H1 (cell line): ENCODE results near the gene OTUD3. TPM values are rescaled to one million over a fixed set of nuclear protein-coding genes. Genes with fewer than 3 reads are reported as not detected.

Experiments
- CTCF ChIA-PET: fragments of 300-600 bp; sonication (Branson Sonifier 250); formaldehyde crosslinking; loops from one replicate; lab custom pipeline; 2021; ENCODE audit not compliant: partially characterized antibody; lab: Charles Lee
- POLR2A ChIA-PET: fragments of 300-600 bp; sonication (Branson Sonifier 250); formaldehyde crosslinking; loops from one replicate; lab custom pipeline; 2021; ENCODE audit warnings: inconsistent platforms; ENCODE audit not compliant: partially characterized antibody; lab: Charles Lee
- DNase-seq, 2 experiments: peaks; one replicate each; pipeline versions ENCODE4 v3.0.0 to v3.0.0-alpha.2; 2010 to 2022; ENCODE audit warnings: low spot score in 2 of 2, low read depth in 1 of 2, mixed read lengths in 1 of 2
- FAIRE-seq: peaks from 2 replicates; lab custom pipeline; 2011; peaks lifted over from hg19 to GRCh38; lab: Jason Lieb, UNC
- H2AFZ ChIP-seq: 2 replicates; pipeline ENCODE4 v1.8.1; 2012; ENCODE audit warnings: low read length, inconsistent platforms
- H2AK5ac ChIP-seq: 2 replicates; pipeline ENCODE4 v1.6.1; 2013; ENCODE audit warnings: low read depth, low read length
- H2BK120ac ChIP-seq: replicated peaks from 2 replicates; pipeline ENCODE3; 2013; ENCODE audit warnings: low read depth, low read length, inconsistent platforms
- H2BK12ac ChIP-seq: 2 replicates; pipeline ENCODE4 v1.6.1; 2013; ENCODE audit warnings: low read depth, low read length
- H2BK15ac ChIP-seq: 2 replicates; pipeline ENCODE4 v1.6.1; 2013; ENCODE audit warnings: low read length
- H2BK20ac ChIP-seq: 2 replicates; pipeline ENCODE4 v1.6.1; 2013; ENCODE audit warnings: low read length
- H2BK5ac ChIP-seq: 2 replicates; pipeline ENCODE4 v1.6.1; 2013; ENCODE audit warnings: low read depth, low read length
- H3K14ac ChIP-seq: 2 replicates; pipeline ENCODE4 v1.6.1; 2013; ENCODE audit warnings: inconsistent platforms; ENCODE audit not compliant: insufficient read length
- H3K18ac ChIP-seq: 2 replicates; pipeline ENCODE4 v1.6.1; 2013; ENCODE audit warnings: low read length; ENCODE audit errors: extremely low read depth
- H3K23ac ChIP-seq: 2 replicates; pipeline ENCODE4 v1.6.1; 2013; ENCODE audit warnings: inconsistent platforms; ENCODE audit not compliant: insufficient read length
- H3K23me2 ChIP-seq: 2 replicates; pipeline ENCODE4 v1.6.1; 2013; ENCODE audit warnings: low read depth, low read length
- H3K27ac ChIP-seq: 2 replicates; pipeline ENCODE4 v1.6.1; 2011; ENCODE audit warnings: low read depth, low read length, inconsistent platforms
- H3K27me3 ChIP-seq, 4 experiments: replicated peaks in 1 of 4; 1 replicate in 1 of 4; 2 replicates in 3 of 4; pipeline versions ENCODE4 v1.6.1 to v1.8.1; 2011 to 2013; ENCODE audit warnings: low read length in 3 of 4, mild to moderate bottlenecking in 3 of 4, inconsistent platforms in 2 of 4, mixed read lengths in 2 of 4, moderate library complexity in 1 of 4; ENCODE audit not compliant: control insufficient read depth in 3 of 4, insufficient read depth in 3 of 4; ENCODE audit errors: extremely low read depth in 1 of 4
- H3K36me3 ChIP-seq, 4 experiments: 2 replicates each; pipeline versions ENCODE4 v1.6.1 to v1.8.1; 2011 to 2013; ENCODE audit warnings: mild to moderate bottlenecking in 4 of 4, low read length in 3 of 4, moderate library complexity in 2 of 4, control low read depth in 1 of 4, inconsistent platforms in 1 of 4; ENCODE audit not compliant: insufficient read depth in 4 of 4, control insufficient read depth in 2 of 4
- H3K4ac ChIP-seq: replicated peaks from 2 replicates; pipeline ENCODE3; 2013; ENCODE audit warnings: low read length, low read depth, mixed read lengths, inconsistent platforms; ENCODE audit not compliant: insufficient read length
- H3K4me1 ChIP-seq, 4 experiments: replicated peaks in 1 of 4; 1 replicate in 1 of 4; 2 replicates in 3 of 4; pipeline versions ENCODE4 v1.6.1 to v1.8.1; 2011 to 2013; ENCODE audit warnings: low read length in 3 of 4, inconsistent platforms in 2 of 4, mixed read lengths in 1 of 4; ENCODE audit not compliant: insufficient read depth in 4 of 4, control insufficient read depth in 3 of 4
- H3K4me2 ChIP-seq, 2 experiments: 2 replicates each; pipeline versions ENCODE4 v1.6.1 to v1.8.1; 2011 to 2013; ENCODE audit warnings: low read depth in 2 of 2, low read length in 2 of 2, control low read depth in 1 of 2, inconsistent platforms in 1 of 2, mild to moderate bottlenecking in 1 of 2; ENCODE audit not compliant: insufficient read depth in 1 of 2
- H3K4me3 ChIP-seq, 4 experiments: fragments of 200-600, 300-600 bp in 1 of 4; sonication (generic), shearing (Covaris generic), sonication (Bioruptor Twin) in 1 of 4; 2 replicates each; pipeline versions ENCODE4 v1.5.1 to v1.8.1; 2011 to 2016; ENCODE audit warnings: low read length in 4 of 4, low read depth in 3 of 4, control low read depth in 2 of 4, inconsistent platforms in 2 of 4, mild to moderate bottlenecking in 2 of 4, mixed read lengths in 1 of 4, moderate library complexity in 1 of 4; ENCODE audit not compliant: insufficient read depth in 2 of 4; ENCODE audit errors: extremely low read depth in 1 of 4
- H3K56ac ChIP-seq: replicated peaks from 2 replicates; pipeline ENCODE3; 2013; ENCODE audit warnings: low read depth, mild to moderate bottlenecking, mixed read lengths, low read length, inconsistent platforms; ENCODE audit not compliant: insufficient read length
- H3K79me1 ChIP-seq: 2 replicates; pipeline ENCODE4 v1.6.1; 2013; ENCODE audit warnings: low read depth, low read length, control low read depth
- H3K79me2 ChIP-seq, 2 experiments: 2 replicates each; pipeline versions ENCODE4 v1.6.1 to v1.8.1; 2012 to 2013; ENCODE audit warnings: low read length in 2 of 2, mild to moderate bottlenecking in 2 of 2, inconsistent platforms in 1 of 2; ENCODE audit not compliant: insufficient read depth in 2 of 2, control insufficient read depth in 1 of 2
- H3K9ac ChIP-seq, 4 experiments: replicated peaks in 1 of 4; 1 replicate in 1 of 4; 2 replicates in 3 of 4; pipeline versions ENCODE4 v1.6.1 to v1.8.1; 2011 to 2013; ENCODE audit warnings: low read depth in 3 of 4, low read length in 3 of 4, control low read depth in 2 of 4, mild to moderate bottlenecking in 2 of 4, moderate library complexity in 2 of 4, inconsistent platforms in 1 of 4; ENCODE audit errors: extremely low read depth in 1 of 4
- H3K9me3 ChIP-seq, 2 experiments: 2 replicates each; pipeline versions ENCODE4 v1.6.1 to v1.8.1; 2012 to 2013; ENCODE audit warnings: mild to moderate bottlenecking in 2 of 2, moderate library complexity in 2 of 2, control low read depth in 1 of 2, inconsistent platforms in 1 of 2, low read depth in 1 of 2, low read length in 1 of 2, mixed read lengths in 1 of 2; ENCODE audit not compliant: insufficient read depth in 2 of 2
- H4K20me1 ChIP-seq, 2 experiments: replicated peaks in 1 of 2; 2 replicates each; pipeline versions ENCODE3 to v1.8.1; 2011 to 2013; ENCODE audit warnings: inconsistent platforms in 2 of 2, low read length in 2 of 2, mild to moderate bottlenecking in 1 of 2; ENCODE audit not compliant: insufficient read depth in 2 of 2, control insufficient read depth in 1 of 2
- H4K5ac ChIP-seq: 2 replicates; pipeline ENCODE4 v1.6.1; 2013; ENCODE audit warnings: low read length, low read depth, mixed read lengths, inconsistent platforms; ENCODE audit not compliant: insufficient read length
- H4K8ac ChIP-seq: 2 replicates; pipeline ENCODE4 v1.8.0; 2013; ENCODE audit warnings: mild to moderate bottlenecking, moderate library complexity, low read length, inconsistent platforms; ENCODE audit not compliant: insufficient read depth; ENCODE audit errors: extremely low read depth
- H4K91ac ChIP-seq: replicated peaks from 2 replicates; pipeline ENCODE3; 2013; ENCODE audit warnings: low read length, mixed read lengths, inconsistent platforms; ENCODE audit not compliant: insufficient read length
- CBX8 ChIP-seq: fragments of 300-800, 300-1000 bp; sonication (generic); IDR thresholded peaks from 2 replicates; pipeline ENCODE4 v1.7.1; 2016; ENCODE audit warnings: low read depth, low read length, borderline replicate concordance
- RAD21 ChIP-seq, 2 experiments: IDR thresholded peaks in 1 of 2; conservative IDR thresholded peaks in 1 of 2; 2 replicates each; pipeline ENCODE4 v1.6.1; 2011; ENCODE audit warnings: low read depth in 2 of 2, low read length in 2 of 2, improper control_type of control experiment in 1 of 2, inconsistent platforms in 1 of 2, mild to moderate bottlenecking in 1 of 2, moderate library complexity in 1 of 2
- WGBS, 2 experiments: shearing (Covaris generic) in 1 of 2; methylation state at CpG; one replicate each; pipeline versions ENCODE4 v1.1.6 to v1.1.7; 2013 to 2015; ENCODE audit warnings: low lambda C conversion rate in 2 of 2, mixed read lengths in 2 of 2, inconsistent platforms in 1 of 2, low coverage in 1 of 2, missing lambda C conversion rate in 1 of 2; ENCODE audit not compliant: insufficient replicate concordance in 2 of 2, insufficient coverage in 1 of 2, insufficient read length in 1 of 2; ENCODE audit errors: extremely low coverage in 1 of 2, missing lambda C conversion rate in 1 of 2; 5-methylcytosine and 5-hydroxymethylcytosine counted together
- polyA plus RNA-seq, 7 experiments: library from polyadenylated mRNA; depleted of rRNA in 3 of 7; stranded (reverse) in 5 of 7; unstranded in 2 of 7; fragments of >200 nt in 5 of 7; fragments of 200-250 nt in 2 of 7; gene quantifications; 1 replicate in 5 of 7; 2 replicates in 1 of 7; 4 replicates in 1 of 7; pipeline versions ENCODE4 v1.2.1 to v1.2.3, GENCODE V29; 2011 to 2013; ENCODE audit warnings: missing spikeins in 2 of 7, mixed read lengths in 2 of 7
- total RNA-seq: library from RNA; stranded (reverse); fragmentation: NEBNext Ultra II Directional; extraction: Animal tissue kit (Norgen Biotek cat#: 25700); gene quantifications from 2 replicates; pipeline ENCODE4 v1.2.1, GENCODE V29; 2021
- TF ChIP-seq, protein P1 (sequence below), 3 experiments: IDR thresholded peaks; 1 replicate in 2 of 3; 2 replicates in 1 of 3; pipeline versions ENCODE4 v1.5.1 to v1.6.1; 2011; ENCODE audit warnings: low read length in 3 of 3, mild to moderate bottlenecking in 3 of 3, inconsistent platforms in 2 of 3, low read depth in 1 of 3, moderate library complexity in 1 of 3; ENCODE audit not compliant: insufficient read depth in 1 of 3; ENCODE audit errors: control extremely low read depth in 1 of 3

The OTUD3 gene
- total and polyA plus RNA-seq, 2 of the 8 experiments (the other 6 are each of a cell fraction or from before 2014, with no cell fraction given): 6.3 to 11.9 TPM

DNA sequence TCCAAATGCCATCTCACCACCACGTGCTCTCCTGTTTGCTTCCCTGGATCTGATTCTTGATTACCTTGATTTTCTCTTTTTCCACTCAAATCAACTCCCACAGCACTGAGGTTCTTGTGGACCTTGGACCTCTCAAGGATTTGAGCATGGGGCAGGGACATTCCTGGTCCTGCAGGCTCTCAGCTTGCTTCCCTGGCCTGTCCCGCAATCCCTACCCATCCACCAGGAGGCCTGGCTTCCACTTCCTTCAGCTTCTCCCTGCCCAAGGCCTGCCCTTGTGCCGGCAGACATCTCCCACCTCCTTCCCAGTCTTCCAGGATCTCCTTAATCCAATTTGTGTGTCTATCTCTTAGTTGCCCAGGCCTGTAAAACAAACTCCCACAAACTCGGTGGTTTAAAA is 75.6 kb downstream of the OTUD3 start:
- H3K4me2 ChIP-seq: no peak overlapping the region
- peak overlapping the region; percentile 77; the same call in 1 of the 2 replicates for H2BK20ac ChIP-seq
- no peak overlapping the region for H3K23ac ChIP-seq
- peak overlapping the region; percentile 3; the same call in 1 of the 2 replicates for H2AFZ ChIP-seq
- H3K56ac ChIP-seq: no peak overlapping the region
- DNase-seq (no peak), FAIRE-seq (no peak)
- peaks cover 0 to 1% (median 0%) of the 10 kb centered on the region in 4 experiments; a peak in 3 of 7 replicates for H3K4me1 ChIP-seq
- peak overlapping the region; percentile 68; the same call in 1 of the 2 replicates for H2BK12ac ChIP-seq
- no peaks in the 10 kb centered on the region; a peak in 1 of 7 replicates for H3K27me3 ChIP-seq
- H3K4ac ChIP-seq: no peak overlapping the region
- no peak overlapping the region for H3K27ac ChIP-seq
- ChIA-PET CTCF (interaction anchor here (0.6 to 1.7 kb wide), 9 partner anchors 9 to 536 kb away, joined by 3 to 7 read pairs (median 3); no protein-coding TSS in a partner anchor), POLR2A (no interaction called here)
- no peak overlapping the region for H4K5ac ChIP-seq
- H4K91ac ChIP-seq: no peak overlapping the region
- H2BK15ac ChIP-seq: no peak overlapping the region; the same call in 1 of the 2 replicates
- H3K9me3 ChIP-seq: peaks cover 6 to 9% of the 10 kb centered on the region in 2 experiments; a peak in 2 of 4 replicates
- no peak overlapping the region for H2BK120ac ChIP-seq
- no peak overlapping the region for H3K18ac ChIP-seq
- H4K20me1 ChIP-seq: no peaks in the 10 kb centered on the region
- no peak overlapping the region for H3K9ac ChIP-seq
- H3K36me3 ChIP-seq: no peaks in the 10 kb centered on the region
- TF ChIP-seq CBX8 (no peak), RAD21 (IDR thresholded peaks at IDR 0.05 in 1 of 2, conservative IDR thresholded peaks at IDR 0.05 in 1 of 2; ENCODE audit: low read depth in 2 of 2, low read length in 2 of 2) (peak; percentile 9 to 24; a peak in 2 of 4 replicates)
- TF ChIP-seq, protein P1, sequence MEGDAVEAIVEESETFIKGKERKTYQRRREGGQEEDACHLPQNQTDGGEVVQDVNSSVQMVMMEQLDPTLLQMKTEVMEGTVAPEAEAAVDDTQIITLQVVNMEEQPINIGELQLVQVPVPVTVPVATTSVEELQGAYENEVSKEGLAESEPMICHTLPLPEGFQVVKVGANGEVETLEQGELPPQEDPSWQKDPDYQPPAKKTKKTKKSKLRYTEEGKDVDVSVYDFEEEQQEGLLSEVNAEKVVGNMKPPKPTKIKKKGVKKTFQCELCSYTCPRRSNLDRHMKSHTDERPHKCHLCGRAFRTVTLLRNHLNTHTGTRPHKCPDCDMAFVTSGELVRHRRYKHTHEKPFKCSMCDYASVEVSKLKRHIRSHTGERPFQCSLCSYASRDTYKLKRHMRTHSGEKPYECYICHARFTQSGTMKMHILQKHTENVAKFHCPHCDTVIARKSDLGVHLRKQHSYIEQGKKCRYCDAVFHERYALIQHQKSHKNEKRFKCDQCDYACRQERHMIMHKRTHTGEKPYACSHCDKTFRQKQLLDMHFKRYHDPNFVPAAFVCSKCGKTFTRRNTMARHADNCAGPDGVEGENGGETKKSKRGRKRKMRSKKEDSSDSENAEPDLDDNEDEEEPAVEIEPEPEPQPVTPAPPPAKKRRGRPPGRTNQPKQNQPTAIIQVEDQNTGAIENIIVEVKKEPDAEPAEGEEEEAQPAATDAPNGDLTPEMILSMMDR (IDR thresholded peaks at IDR 0.05; ENCODE audit: control extremely low read depth in 1 of 3, insufficient read depth in 1 of 3, low read depth in 1 of 3, low read length in 3 of 3): peak; percentile 8 to 50 (median 41); a peak in 3 of 4 replicates
- H3K79me1 ChIP-seq: no peaks in the 10 kb centered on the region
- no peaks in the 10 kb centered on the region for H3K79me2 ChIP-seq
- no peak overlapping the region for H3K14ac ChIP-seq
- H2BK5ac ChIP-seq: 0 out of 2 replicates have a peak overlapping the region, but pooled peaks have one; percentile 31
- H2AK5ac ChIP-seq: no peak overlapping the region
- H3K23me2 ChIP-seq: no peaks in the 10 kb centered on the region
- 81% methylated on average over 4 of the region's 4 CpGs; no CpG with 5 or more reads in 1 of the 2 experiments for WGBS, 2 experiments
- H3K4me3 ChIP-seq: no peak overlapping the region
- no peak overlapping the region for H4K8ac ChIP-seq
